GM12864 (cell line): ENCODE measurements around the gene ARSJ.
"Not testable (repeated sequence)": the region's sequence is repeated elsewhere in the genome, so short reads cannot be mapped to it uniquely, and the experiment has no call there.

Source experiments
- DNase-seq: peaks from one replicate; pipeline ENCODE4 v3.0.0-alpha.2; 2011; ENCODE audit warnings: low read depth
- H3K4me3 ChIP-seq: 2 replicates; pipeline ENCODE4 v1.5.1; 2011; ENCODE audit warnings: mild to moderate bottlenecking, low read depth, low read length, control low read depth
- TF ChIP-seq, protein P1 (sequence below): IDR thresholded peaks from 2 replicates; pipeline ENCODE4 v1.5.1; 2011; ENCODE audit warnings: low read depth, mild to moderate bottlenecking, moderate library complexity, low read length, control low read depth, inconsistent platforms; ENCODE audit errors: missing control alignments

ARSJ gene

DNA sequence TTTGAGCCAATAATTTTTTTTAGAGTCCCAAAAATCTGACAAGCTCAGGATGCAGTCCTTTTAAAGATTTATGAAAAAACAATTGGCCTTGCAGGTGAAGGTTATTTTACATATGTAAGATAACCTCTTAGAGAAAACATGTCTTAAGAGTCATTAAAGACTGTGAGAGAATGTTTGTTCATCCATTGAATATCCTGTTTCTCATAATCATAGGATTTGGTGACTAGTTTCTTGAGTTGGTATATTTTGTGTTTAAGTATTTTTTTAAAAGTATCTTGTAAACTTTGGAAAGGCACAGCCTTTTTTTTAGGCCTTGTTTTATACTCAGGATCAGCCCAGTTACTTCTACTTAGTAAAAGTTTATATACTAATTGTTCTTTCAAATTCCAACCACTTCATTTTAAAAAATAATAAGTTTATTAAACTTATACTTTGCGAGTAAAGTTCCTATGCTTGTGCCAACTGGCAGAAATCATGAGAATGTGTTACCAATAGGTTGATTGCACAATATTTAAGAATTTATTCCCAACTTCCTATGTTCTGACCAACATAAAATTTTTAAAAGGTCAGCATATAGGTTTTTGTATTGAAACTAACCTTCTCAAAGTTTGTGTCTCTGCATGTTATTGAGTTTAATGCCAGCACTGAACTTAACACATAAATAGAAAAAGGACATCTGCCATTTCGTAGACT, 40.0 kb upstream of the ARSJ start:
- no peak for DNase-seq
- H3K4me3 ChIP-seq: no peak overlapping the region
- TF ChIP-seq, protein P1, sequence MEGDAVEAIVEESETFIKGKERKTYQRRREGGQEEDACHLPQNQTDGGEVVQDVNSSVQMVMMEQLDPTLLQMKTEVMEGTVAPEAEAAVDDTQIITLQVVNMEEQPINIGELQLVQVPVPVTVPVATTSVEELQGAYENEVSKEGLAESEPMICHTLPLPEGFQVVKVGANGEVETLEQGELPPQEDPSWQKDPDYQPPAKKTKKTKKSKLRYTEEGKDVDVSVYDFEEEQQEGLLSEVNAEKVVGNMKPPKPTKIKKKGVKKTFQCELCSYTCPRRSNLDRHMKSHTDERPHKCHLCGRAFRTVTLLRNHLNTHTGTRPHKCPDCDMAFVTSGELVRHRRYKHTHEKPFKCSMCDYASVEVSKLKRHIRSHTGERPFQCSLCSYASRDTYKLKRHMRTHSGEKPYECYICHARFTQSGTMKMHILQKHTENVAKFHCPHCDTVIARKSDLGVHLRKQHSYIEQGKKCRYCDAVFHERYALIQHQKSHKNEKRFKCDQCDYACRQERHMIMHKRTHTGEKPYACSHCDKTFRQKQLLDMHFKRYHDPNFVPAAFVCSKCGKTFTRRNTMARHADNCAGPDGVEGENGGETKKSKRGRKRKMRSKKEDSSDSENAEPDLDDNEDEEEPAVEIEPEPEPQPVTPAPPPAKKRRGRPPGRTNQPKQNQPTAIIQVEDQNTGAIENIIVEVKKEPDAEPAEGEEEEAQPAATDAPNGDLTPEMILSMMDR: no peak

DNA sequence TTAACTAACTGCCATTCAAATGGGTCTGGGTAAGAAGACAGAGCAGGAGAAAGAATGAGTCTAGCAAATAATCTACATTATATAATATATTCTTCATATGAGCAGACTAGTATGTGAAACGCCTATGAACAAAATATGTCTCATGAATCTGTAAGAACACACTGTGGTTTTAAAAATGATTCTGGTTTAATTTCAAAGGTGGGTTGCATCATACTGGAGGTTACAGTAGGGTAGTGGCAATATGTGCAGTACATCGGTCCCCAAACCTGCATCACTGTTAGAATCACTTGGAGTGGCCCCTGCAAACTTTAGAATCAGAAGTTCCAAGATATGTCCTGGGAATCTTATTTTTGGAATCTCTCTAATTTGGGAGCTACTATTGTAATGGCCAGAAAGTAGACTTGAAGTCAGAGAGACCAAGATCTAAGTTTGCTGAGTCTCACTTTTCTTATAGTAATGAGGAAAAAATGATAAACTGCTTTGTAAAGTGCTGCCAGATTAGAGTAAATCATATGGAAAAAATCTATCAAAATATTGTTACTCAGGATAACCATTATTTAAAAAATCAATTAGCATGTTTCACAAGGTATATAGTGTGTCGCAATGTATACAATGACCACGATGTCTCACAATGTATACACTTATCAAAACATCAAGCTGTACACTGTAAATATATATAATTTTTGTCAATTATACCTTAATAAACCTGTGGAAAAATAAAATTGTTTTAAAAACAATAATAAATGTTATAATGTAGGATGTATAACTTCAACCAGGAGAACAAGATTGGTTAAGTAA, 37.9 kb upstream of the ARSJ start:
- TF ChIP-seq, protein P1: no peak
- DNase-seq: no peak

DNA sequence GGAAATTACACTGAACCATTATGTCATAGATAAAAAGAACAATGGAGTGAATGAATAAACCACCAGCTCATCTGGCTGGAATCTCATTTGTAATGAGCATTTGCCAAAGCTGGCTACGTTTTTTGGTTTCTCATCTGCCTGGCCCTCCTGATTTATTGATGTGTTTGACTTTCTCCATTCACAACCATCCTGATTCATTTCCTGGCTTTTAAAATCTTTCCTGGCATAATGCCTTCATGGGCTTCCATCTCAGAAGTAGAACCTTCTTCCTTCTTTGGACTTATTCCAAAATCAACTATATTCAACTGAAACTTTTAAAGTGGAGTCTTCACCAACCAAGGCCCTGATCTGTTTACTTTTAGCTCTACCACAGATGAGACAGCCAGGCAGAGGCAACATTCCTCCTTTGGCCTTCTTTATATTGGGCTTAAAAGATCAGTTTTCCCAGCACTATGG, 36.0 kb upstream of the ARSJ start:
- no peak overlapping the region for H3K4me3 ChIP-seq
- TF ChIP-seq, protein P1: no peak
- no peak for DNase-seq

More for the DNA sequence above, 37.9 kb upstream of the ARSJ start:
- H3K4me3 ChIP-seq: no peak overlapping the region

DNA sequence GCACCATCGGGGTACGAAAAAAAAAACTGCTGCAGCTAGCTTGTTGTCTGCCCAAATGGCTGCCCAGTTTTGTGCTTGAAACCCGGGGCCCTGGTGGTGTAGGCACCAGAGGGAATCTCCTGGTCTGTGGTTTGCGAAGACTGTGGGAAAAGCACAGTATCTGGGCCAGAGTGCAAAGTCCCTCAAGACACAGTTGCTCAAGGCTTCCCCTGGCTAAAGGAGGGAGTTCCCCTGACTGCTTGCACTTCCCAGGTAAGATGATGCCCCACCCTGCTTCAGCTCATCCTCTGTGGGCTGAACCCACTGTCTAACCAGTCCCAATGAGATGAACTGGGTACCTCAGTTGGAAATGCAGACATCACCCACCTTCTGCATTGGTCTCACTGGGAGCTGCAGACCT, 33.8 kb upstream of the ARSJ start:
- not testable (repeated sequence) for H3K4me3 ChIP-seq, DNase-seq

DNA sequence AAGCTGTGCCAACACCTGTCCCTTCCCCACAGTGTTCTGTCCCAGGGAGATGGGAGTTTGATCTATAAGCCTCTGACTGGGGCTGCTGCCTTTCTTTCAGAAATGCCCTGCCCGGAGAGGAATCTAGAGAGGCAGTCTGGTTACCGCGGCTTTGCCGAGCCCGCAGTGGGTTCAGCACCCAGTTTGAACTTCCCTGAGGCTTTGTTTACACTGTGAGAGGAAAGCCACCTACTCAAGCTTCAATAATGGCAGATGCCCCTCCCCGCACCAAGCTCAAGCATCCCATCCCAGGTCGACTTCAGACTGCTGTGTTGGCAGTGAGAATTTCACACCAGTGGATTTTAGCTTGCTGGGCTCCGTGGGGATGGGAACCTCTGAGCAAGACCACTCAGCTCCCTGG, 33.3 kb upstream of the ARSJ start:
- no peak overlapping the region for H3K4me3 ChIP-seq
- TF ChIP-seq, protein P1: no peak
- DNase-seq: no peak

DNA sequence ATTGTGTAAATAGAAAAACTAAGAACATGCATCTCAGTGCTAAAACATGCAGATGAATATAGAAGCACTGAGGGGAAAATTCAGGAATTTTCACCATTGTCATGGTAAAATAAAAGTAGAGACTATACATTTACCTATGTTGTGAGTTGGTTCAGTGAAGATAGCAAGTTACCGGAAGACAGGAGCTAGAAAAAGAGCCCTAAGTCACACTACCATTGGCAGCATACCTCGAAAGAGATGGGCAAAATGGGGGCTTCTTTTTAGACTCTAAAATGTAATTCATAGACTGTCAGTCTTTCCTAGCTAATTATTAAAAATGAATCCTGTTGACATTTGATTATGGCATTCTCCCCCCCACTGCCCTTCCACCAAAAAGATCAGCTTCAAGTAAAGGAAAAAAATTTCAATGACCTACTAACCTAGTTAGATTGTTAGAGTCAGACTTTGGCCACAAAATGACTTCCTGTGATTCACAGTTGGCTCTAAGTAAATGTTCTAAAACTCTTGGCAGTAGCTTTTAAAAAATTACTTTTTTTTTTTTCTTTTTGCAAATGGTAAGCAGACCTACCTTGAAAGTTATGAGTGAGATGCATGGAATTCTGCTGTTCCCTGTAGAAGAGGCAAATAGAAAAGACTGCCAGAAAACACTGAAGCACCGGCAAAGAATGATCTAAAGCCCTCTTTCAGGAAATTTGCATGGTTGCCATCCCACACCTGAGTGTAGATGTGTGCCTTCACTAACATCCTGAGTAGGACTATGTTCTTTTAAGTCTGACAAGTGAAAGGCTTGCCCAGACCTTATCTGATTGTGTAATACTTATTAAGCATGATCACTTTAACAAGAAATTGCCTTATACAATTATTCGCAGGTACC, 26.4 kb upstream of the ARSJ start:
- DNase-seq: no peak
- TF ChIP-seq, protein P1: no peak
- H3K4me3 ChIP-seq: no peak overlapping the region

DNA sequence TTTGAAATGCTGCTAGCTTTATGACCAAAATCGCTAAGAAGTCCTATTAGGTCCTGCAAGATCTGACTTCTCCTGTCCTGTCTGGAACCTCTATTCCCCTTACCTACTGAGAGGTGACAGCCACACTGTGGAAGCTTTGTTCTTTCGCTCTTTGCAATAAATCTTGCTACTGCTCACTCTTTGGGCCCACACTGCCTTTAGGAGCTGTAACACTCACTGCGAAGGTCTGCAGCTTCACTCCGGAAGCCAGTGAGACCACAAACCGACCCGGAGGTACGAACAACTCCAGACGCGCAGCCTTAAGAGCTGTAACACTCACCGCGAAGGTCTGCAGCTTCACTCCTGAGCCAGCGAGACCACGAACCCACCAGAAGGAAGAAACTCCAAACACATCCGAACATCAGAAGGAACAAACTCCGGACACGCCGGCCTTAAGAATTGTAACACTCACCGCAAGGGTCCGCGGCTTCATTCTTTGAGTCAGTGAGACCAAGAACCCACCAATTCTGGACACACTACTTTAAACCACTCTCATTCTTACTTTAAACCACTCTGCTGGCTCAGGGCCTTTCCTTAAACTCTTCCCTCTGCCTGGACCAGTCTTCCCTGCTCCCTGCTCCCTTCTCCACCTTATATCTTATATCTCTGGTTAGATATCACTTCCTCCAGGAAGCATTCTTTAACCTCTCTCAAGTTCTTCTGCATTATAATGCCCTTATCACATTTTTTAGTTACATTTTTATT, 25.2 kb upstream of the ARSJ start:
- DNase-seq, H3K4me3 ChIP-seq: not testable (repeated sequence)
